Transverse colon (tissue), 4 donors: ENCODE results near the gene CHMP4A. TPM values are rescaled to one million over a fixed set of nuclear protein-coding genes. Genes with fewer than 3 reads are reported as not detected.

ENCODE experiments used
- DNase-seq: peaks from one replicate; pipeline ENCODE4 v3.0.0-alpha.2; 2019
- H3K27ac ChIP-seq, 4 donors: fragments of 200-600 bp; sonication (generic); 2 replicates each; pipeline ENCODE4 v1.5.1; 2016 to 2018; ENCODE audit warnings: inconsistent platforms in 4 of 4
- H3K27me3 ChIP-seq: fragments of 200-600 bp; sonication (generic); 2 replicates; pipeline ENCODE4 v1.5.1; 2017; ENCODE audit warnings: inconsistent platforms
- H3K36me3 ChIP-seq, 4 donors: fragments of 200-600 bp; sonication (generic); 2 replicates each; pipeline ENCODE4 v1.5.1; 2017 to 2019; ENCODE audit warnings: inconsistent platforms in 4 of 4
- H3K4me1 ChIP-seq, 4 donors: fragments of 200-600 bp; sonication (generic); 2 replicates each; pipeline ENCODE4 v1.5.1; 2017 to 2020; ENCODE audit warnings: inconsistent platforms in 4 of 4
- H3K4me3 ChIP-seq, 4 donors: fragments of 200-600 bp; sonication (generic); 1 replicate in 1 of 4; 2 replicates in 3 of 4; pipeline versions ENCODE4 v1.5.1 to v1.6.1; 2017 to 2019; ENCODE audit warnings: inconsistent platforms in 4 of 4
- H3K9me3 ChIP-seq, 2 donors: fragments of 200-600 bp; sonication (generic); 2 replicates each; pipeline ENCODE4 v1.5.1; 2017 to 2019; ENCODE audit warnings: inconsistent platforms in 2 of 2
- CTCF ChIP-seq, 5 experiments: fragments of 200-600 bp in 3 of 5; fragments of 450-650 bp in 2 of 5; sonication (generic) in 3 of 5; IDR thresholded peaks; 1 replicate in 2 of 5; 2 replicates in 3 of 5; pipeline ENCODE4 v1.5.1; 2016 to 2017; ENCODE audit warnings: antibody characterized with exemption in 5 of 5, inconsistent platforms in 3 of 5, mild to moderate bottlenecking in 2 of 5, moderate library complexity in 1 of 5
- EP300 ChIP-seq: sonication (generic); formaldehyde crosslinking; IDR thresholded peaks from one replicate; pipeline ENCODE4 v1.6.1; 2017; ENCODE audit warnings: antibody characterized with exemption, low read depth
- POLR2A ChIP-seq: fragments of 450-650 bp; IDR thresholded peaks from one replicate; pipeline ENCODE4 v1.6.1; 2016; ENCODE audit warnings: antibody characterized with exemption, mild to moderate bottlenecking, moderate library complexity
- POLR2AphosphoS5 ChIP-seq, 3 donors: sonication (generic); formaldehyde crosslinking; IDR thresholded peaks; one replicate each; pipeline ENCODE4 v1.6.1; 2016; ENCODE audit warnings: antibody characterized with exemption in 3 of 3
- WGBS, 2 donors: methylation state at CpG; one replicate each; pipeline ENCODE4 v1.1.5; 2018; ENCODE audit warnings: low coverage in 1 of 2; 5-methylcytosine and 5-hydroxymethylcytosine counted together
- in situ Hi-C, 4 donors: fragments of 200-750 bp; cut with MboI; loops; one replicate each; pipeline versions ENCODE4 v1.15.0 to v1.15.1; 2017; ENCODE audit warnings: low sequenced_read_pairs in 3 of 4, low pct_ligation_motif_present in 1 of 4, low pct_unique_long_range_greater_than_20kb in 1 of 4
- intact Hi-C: fragments of 100-400 bp; cut with DNase I; formaldehyde crosslinking; loops from one replicate; pipeline ENCODE4 v1.15.1; 2023; ENCODE audit warnings: low total_unique reads
- total RNA-seq, 4 donors: library from RNA; depleted of rRNA; stranded (reverse); fragments of >200 nt; gene quantifications; one replicate each; pipeline ENCODE4 v1.1.0, GENCODE V29; 2016

CHMP4A gene
- total RNA-seq, 4 donors from 2014 or later: 7.0 to 81.3 (median 59.0) TPM

- no peaks in the 10 kb centered on the region for H3K27me3 ChIP-seq
- peak overlapping the region in 3 of 4 donors; percentile 62 to 79 (median 69) for H3K4me3 ChIP-seq
- peaks cover 0 to 18% (median 9%) of the 10 kb centered on the region in 4 donors for H3K36me3 ChIP-seq
- no peaks in the 10 kb centered on the region for H3K9me3 ChIP-seq
- TF ChIP-seq POLR2A (no peak), CTCF (IDR thresholded peaks at IDR 0.05) (no peak), POLR2AphosphoS5 (IDR thresholded peaks at IDR 0.05) (no peak), EP300 (no peak)
- in situ Hi-C loops (no loop called here), intact Hi-C loops (no loop called here)
- no peak for DNase-seq
- H3K27ac ChIP-seq: peak overlapping the region; percentile 97
- WGBS, 2 donors: 89 to 92% methylated on average over 5 to 7 of the region's 7 CpGs
- peaks cover 15 to 34% (median 19%) of the 10 kb centered on the region in 4 donors for H3K4me1 ChIP-seq
Observed at GRCh38 chr14:24213866-24214662, 776 bp upstream of the CHMP4A start.

GRCh38 chr14:24211311-24211710 lies 2.0 kb downstream of the CHMP4A start:
- Histone ChIP-seq H3K4me3 (no peak overlapping the region), H3K4me1 (peaks cover 15 to 33% (median 19%) of the 10 kb centered on the region in 4 donors), H3K36me3 (peaks cover 0 to 28% (median 9%) of the 10 kb centered on the region in 4 donors), H3K9me3 (no peaks in the 10 kb centered on the region), H3K27ac (no peak overlapping the region), H3K27me3 (no peaks in the 10 kb centered on the region)
- intact Hi-C loops (no loop called here), in situ Hi-C loops (no loop called here)
- 90 to 94% methylated on average over 3 to 6 of the region's 6 CpGs for WGBS, 2 donors
- TF ChIP-seq EP300 (no peak), POLR2AphosphoS5 (IDR thresholded peaks at IDR 0.05) (no peak), POLR2A (no peak), CTCF (IDR thresholded peaks at IDR 0.05) (no peak)
- DNase-seq: no peak

DNA sequence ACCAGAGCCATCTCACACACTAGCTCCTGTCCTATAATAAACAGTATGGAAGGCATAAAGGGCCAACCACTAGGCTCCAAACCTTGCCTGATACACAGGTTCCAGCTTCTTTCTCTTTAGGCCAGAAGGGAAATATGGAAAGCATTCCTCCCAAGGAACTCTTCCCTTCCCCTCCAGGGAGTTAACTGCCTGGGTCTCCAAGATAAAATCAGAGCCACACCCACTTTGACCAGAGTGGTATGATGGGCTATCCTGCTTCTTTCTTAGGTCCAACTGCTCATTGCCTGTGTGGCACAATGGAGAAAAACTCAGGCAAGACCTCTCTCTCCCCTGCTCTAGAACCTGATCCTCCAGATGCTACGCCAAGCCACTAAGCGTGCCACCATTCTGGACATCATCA lies 5.7 kb downstream of the CHMP4A start:
- in situ Hi-C loops (no loop called here), intact Hi-C loops (no loop called here)
- Histone ChIP-seq H3K36me3 (peaks cover 0 to 34% (median 9%) of the 10 kb centered on the region in 4 donors), H3K4me1 (peaks cover 4 to 10% (median 7%) of the 10 kb centered on the region in 4 donors), H3K27ac (no peak overlapping the region), H3K4me3 (no peak overlapping the region), H3K27me3 (no peaks in the 10 kb centered on the region), H3K9me3 (no peaks in the 10 kb centered on the region)
- no peak for TF ChIP-seq CTCF (IDR thresholded peaks at IDR 0.05)
- TF ChIP-seq POLR2AphosphoS5 (IDR thresholded peaks at IDR 0.05): no peak
- no peak for TF ChIP-seq POLR2A
- no peak for TF ChIP-seq EP300
- no peak for DNase-seq
- WGBS, 2 donors: 100% methylated on average over 2 of the region's 2 CpGs

DNA sequence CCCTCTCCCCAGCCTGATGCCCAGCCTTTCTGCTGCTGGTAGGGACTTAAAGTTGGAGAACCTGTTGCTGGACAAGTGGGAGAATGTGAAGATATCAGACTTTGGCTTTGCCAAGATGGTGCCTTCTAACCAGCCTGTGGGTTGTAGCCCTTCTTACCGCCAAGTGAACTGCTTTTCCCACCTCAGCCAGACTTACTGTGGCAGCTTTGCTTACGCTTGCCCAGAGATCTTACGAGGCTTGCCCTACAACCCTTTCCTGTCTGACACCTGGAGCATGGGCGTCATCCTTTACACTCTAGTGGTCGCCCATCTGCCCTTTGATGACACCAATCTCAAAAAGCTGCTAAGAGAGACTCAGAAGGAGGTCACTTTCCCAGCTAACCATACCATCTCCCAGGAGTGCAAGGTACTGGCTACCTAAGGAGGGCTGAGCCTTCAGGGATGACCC lies 6.2 kb downstream of the CHMP4A start:
- DNase-seq: no peak
- Histone ChIP-seq H3K27me3 (no peaks in the 10 kb centered on the region), H3K9me3 (no peaks in the 10 kb centered on the region), H3K36me3 (peaks cover 0 to 34% (median 9%) of the 10 kb centered on the region in 4 donors), H3K4me1 (peaks cover 1 to 6% (median 3%) of the 10 kb centered on the region in 4 donors), H3K27ac (no peak overlapping the region), H3K4me3 (no peak overlapping the region)
- in situ Hi-C loops: no loop called here
- WGBS, 2 donors: 97% methylated on average over 5 of the region's 5 CpGs; no CpG with 5 or more reads in 1 of the 2 donors
- no peak for TF ChIP-seq CTCF (IDR thresholded peaks at IDR 0.05)
- TF ChIP-seq POLR2A: no peak
- no peak for TF ChIP-seq EP300
- TF ChIP-seq POLR2AphosphoS5 (IDR thresholded peaks at IDR 0.05): no peak
- intact Hi-C loops: no loop called here
